GM13976 (cell line): ENCODE data around the gene UCN2.

ENCODE experiments used
- DNase-seq: peaks from one replicate; pipeline ENCODE4 v3.0.0; 2012; ENCODE audit warnings: low spot score
- CTCF ChIP-seq: IDR thresholded peaks from 2 replicates; pipeline ENCODE4 v1.5.1; 2012; ENCODE audit warnings: borderline replicate concordance, mild to moderate bottlenecking; ENCODE audit not compliant: insufficient read depth; ENCODE audit errors: extremely low read depth, missing control alignments, control extremely low read depth
- in situ Hi-C: fragments of 300-500 bp; cut with MboI; formaldehyde crosslinking; loops from one replicate; pipeline ENCODE4 v1.12.0; 2022; ENCODE audit warnings: low sequenced_read_pairs, mixed read lengths, inconsistent platforms; ENCODE audit not compliant: unreplicated experiment

Gene UCN2

GRCh38 chr3:48514431-48515227 is 49.0 kb downstream of the UCN2 start:
- in situ Hi-C loops, result no loop called here
- TF ChIP-seq CTCF, result no peak
- DNase-seq, result peak; percentile 31
